GM19099 (cell line): ENCODE data around the gene EPB41L3.

ENCODE experiments used
- POLR2A ChIP-seq: IDR thresholded peaks from 3 replicates; pipeline ENCODE4 v1.6.1; 2011; ENCODE audit warnings: low read depth; ENCODE audit not compliant: insufficient read length; ENCODE audit errors: extremely low read depth

Gene EPB41L3

DNA sequence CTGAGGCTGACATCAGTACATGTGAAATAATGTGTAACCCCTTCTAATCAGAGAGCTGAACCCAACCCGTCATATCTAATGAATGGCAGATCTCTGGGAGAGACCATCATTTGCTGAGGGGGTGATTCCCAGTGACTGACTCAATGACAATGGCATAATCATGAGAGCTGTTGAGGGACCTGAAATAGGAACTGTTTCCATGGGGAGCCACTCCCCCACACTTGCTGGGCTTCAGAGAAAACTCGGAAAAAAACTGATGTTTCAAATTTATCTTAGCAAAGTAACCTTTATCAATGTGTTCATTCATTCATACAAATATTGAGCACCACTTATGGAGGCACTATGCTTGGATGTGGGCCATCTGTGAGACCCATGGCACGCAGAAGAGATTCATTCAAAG lies 154.9 kb downstream of the EPB41L3 start:
- TF ChIP-seq POLR2A: no peak

GRCh38 chr18:5380586-5380985 lies 163.2 kb downstream of the EPB41L3 start:
- TF ChIP-seq POLR2A: no peak

DNA sequence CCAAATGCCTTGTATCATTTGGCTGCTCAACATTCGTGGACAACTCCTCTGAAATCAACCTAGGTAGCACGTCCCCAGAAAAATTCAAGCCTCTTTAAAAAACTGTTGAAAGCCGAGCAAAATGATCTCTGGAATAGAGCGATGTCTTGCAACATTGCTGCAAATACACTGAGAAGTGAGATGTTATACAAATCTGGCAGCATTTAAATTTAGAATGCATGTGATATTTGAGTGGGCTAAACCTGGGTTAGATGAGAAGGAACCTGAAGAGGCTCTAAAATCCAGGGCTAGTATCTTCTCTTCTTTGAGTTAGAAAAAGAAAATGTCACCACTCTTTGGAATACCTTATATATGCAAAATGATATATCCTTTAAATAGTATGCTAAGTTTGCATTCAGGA lies 166.8 kb downstream of the EPB41L3 start:
- TF ChIP-seq POLR2A: no peak

- TF ChIP-seq POLR2A: no peak
Observed at GRCh38 chr18:5370332-5370731, 173.5 kb downstream of the EPB41L3 start.

DNA sequence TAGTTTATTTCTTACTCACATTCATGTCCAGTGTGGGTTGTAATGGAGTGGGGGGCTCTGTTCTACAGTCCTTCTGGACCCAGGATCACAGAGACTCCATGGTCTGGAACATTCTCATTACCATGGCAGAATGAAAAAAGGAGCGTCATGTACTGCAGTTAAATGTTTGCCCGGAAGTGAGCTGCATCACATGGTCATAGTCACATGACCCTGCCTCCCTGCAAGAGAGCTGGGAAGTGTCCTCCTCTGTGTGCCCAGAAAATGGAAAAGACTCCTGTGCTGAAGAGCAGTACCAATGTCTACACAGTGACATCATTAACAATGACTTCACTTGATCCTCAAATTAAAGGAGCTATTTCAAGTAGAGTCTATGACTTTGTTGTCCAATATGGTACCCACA lies 174.3 kb downstream of the EPB41L3 start:
- no peak for TF ChIP-seq POLR2A

GRCh38 chr18:5365443-5365842 lies 178.4 kb downstream of the EPB41L3 start:
- no peak for TF ChIP-seq POLR2A

GRCh38 chr18:5350636-5351035 lies 193.2 kb downstream of the EPB41L3 start:
- no peak for TF ChIP-seq POLR2A
